SW480 (cell line): ENCODE results near the gene IVD.
"Not testable (repeated sequence)": the region's sequence is repeated elsewhere in the genome, so short reads cannot be mapped to it uniquely, and the experiment has no call there.

Experiments used
- DNase-seq: peaks from one replicate; pipeline ENCODE4 v3.0.0-alpha.2; 2016; ENCODE audit warnings: low spot score

The IVD gene

GRCh38 chr15:40439960-40440742, 34.6 kb downstream of the IVD start:
- DNase-seq, result peak; percentile 63

GRCh38 chr15:40440743-40441564, 35.4 kb downstream of the IVD start, which contains the start of gene BAHD1:
Gene BAHD1 (plus strand): TSS chr15:40440953. CDS start chr15:40458465, 17,512 bp downstream.
- DNase-seq, result peak; percentile 88

GRCh38 chr15:40441565-40442531, 36.3 kb downstream of the IVD start:
- DNase-seq, result no peak

- DNase-seq, result no peak
These were observed 37.7 kb downstream of the IVD start for GRCh38 chr15:40443255-40443654.

GRCh38 chr15:40443846-40444245, 38.3 kb downstream of the IVD start:
- no peak for DNase-seq

- no peak for DNase-seq
These were observed 39.1 kb downstream of the IVD start for GRCh38 chr15:40444736-40445135.

GRCh38 chr15:40445421-40445922, 39.9 kb downstream of the IVD start:
- DNase-seq, result no peak

- DNase-seq, result no peak
These were observed 40.5 kb downstream of the IVD start for GRCh38 chr15:40446144-40446543.

- no peak for DNase-seq
These were observed 42.8 kb downstream of the IVD start for GRCh38 chr15:40448354-40448753.

- no peak for DNase-seq
These were observed 43.7 kb downstream of the IVD start for GRCh38 chr15:40449275-40449674.

GRCh38 chr15:40450047-40450446, 44.5 kb downstream of the IVD start:
- DNase-seq, result no peak

- no peak for DNase-seq
These were observed 46.0 kb downstream of the IVD start for GRCh38 chr15:40451527-40452158.

GRCh38 chr15:40452296-40453090, 46.9 kb downstream of the IVD start:
- DNase-seq, result no peak

- DNase-seq, result not testable (repeated sequence)
These were observed 48.3 kb downstream of the IVD start for GRCh38 chr15:40453941-40454340.

- DNase-seq, result no peak
These were observed 49.4 kb downstream of the IVD start for GRCh38 chr15:40454904-40455391.

- no peak for DNase-seq
These were observed 50.7 kb downstream of the IVD start for GRCh38 chr15:40456299-40456712.

- DNase-seq, result no peak
These were observed 51.1 kb downstream of the IVD start for GRCh38 chr15:40456738-40457137.

- no peak for DNase-seq
These were observed 53.1 kb downstream of the IVD start for GRCh38 chr15:40458495-40459371.

- DNase-seq, result no peak
These were observed 53.9 kb downstream of the IVD start for GRCh38 chr15:40459391-40460015.
